ENCODE data around the gene PRKCA. TPM values are rescaled to one million over a fixed set of nuclear protein-coding genes. Genes with fewer than 3 reads are reported as not detected.

The PRKCA gene
- total RNA-seq, 4 donors from 2014 or later: 3.9 to 12.1 (median 7.0) TPM

DNA sequence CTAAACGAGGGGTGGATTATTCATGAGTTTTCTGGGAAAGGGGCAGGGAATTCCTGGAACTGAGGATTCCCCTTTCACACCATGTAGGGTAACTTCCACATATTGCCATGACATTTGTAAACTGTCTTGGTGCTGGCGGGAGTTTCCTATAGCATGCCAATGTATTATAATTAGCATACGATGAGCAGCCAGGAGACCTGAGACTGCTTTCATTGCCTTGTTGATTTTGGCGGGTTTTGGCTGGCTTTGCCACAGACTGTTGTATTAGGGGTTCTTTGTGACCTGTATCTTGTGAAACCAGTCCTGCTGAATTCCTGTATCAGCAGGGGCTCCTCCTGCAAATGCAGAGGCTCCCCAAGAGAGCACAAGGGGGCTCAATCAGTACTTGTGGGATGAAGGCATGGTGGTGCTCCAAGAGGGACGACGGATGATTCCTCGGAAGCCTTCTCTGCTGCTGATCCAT lies 428.1 kb downstream of the PRKCA start:
- TF ChIP-seq, protein P1, sequence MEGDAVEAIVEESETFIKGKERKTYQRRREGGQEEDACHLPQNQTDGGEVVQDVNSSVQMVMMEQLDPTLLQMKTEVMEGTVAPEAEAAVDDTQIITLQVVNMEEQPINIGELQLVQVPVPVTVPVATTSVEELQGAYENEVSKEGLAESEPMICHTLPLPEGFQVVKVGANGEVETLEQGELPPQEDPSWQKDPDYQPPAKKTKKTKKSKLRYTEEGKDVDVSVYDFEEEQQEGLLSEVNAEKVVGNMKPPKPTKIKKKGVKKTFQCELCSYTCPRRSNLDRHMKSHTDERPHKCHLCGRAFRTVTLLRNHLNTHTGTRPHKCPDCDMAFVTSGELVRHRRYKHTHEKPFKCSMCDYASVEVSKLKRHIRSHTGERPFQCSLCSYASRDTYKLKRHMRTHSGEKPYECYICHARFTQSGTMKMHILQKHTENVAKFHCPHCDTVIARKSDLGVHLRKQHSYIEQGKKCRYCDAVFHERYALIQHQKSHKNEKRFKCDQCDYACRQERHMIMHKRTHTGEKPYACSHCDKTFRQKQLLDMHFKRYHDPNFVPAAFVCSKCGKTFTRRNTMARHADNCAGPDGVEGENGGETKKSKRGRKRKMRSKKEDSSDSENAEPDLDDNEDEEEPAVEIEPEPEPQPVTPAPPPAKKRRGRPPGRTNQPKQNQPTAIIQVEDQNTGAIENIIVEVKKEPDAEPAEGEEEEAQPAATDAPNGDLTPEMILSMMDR (IDR thresholded peaks at IDR 0.05; ENCODE audit: low read depth): no peak

DNA sequence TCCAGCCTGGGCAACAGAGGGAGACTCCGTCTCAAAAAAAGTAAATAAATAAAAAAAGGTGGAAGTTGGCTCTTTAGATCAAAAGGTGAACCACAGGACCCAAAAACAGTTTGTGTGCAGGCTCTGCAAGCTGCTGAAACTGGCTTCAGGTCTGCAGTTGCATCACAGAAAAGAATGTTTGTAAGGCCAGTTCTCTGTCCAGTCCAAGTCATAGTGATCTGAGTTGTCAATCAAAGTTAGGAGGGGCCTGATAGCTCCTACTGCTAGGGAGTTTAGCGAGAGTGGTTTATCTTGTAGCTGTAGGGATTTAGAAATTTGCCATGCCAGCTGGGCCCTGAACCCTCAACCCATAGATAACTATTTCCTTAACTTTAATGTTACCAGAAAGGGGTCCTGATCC lies 431.3 kb downstream of the PRKCA start:
- TF ChIP-seq, protein P1 (IDR thresholded peaks at IDR 0.05; ENCODE audit: low read depth): no peak

DNA sequence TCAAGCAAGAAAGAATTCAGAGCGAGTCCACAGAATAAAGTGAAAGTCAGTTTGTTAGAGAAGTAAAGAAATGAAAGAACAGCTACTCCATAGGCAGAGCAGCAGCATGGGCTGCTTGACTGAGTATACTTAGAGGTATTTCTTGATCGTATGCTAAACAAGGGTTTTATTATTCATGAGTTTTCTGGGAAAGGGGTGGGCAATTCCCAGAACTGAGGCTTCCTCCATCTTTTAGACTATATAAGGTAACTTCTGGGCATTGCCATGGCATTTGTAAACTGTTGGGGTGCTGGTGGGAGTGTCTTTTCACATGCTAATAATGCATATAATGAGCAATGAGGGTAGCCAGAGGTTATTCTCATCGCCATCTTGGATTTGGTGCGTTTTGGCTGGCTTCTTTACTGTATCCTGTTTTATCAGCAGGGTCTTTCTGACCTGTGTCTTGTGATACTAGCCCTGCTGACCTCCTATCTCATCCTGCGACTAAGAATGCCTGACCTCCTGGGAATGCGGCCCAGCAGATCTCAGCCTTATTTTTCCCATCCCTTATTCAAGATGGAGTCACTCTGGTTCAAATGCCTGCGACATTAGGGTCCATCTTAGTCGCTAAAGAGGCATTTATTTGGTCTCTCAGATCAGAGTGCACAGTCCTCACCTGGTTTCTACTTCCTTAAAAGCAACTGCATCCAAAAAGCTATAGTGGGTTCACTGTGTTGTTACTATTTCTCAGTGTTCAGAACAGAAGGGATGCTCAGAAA lies 432.0 kb downstream of the PRKCA start:
- TF ChIP-seq, protein P1 (IDR thresholded peaks at IDR 0.05; ENCODE audit: low read depth): no peak

DNA sequence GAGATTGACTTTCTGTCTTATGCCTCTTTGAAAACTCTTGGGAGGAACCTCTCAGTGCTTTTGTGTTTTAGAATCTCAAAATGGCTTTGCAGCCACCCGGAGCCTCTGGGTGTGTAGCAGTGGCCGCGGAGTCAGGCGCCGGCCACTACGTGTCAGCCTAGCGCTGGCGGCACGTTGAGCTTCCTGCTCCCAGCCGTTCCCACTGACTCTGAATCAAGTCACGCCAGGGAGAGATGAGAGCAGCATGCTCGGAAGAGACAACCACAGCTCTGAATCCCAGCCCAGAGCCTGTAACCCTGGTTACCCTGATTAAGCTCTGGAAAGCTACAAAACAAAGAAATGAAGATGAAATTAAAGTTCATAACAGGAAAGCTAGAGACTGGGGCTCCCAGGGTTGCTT lies 435.1 kb downstream of the PRKCA start:
- TF ChIP-seq, protein P1 (IDR thresholded peaks at IDR 0.05; ENCODE audit: low read depth): no peak

DNA sequence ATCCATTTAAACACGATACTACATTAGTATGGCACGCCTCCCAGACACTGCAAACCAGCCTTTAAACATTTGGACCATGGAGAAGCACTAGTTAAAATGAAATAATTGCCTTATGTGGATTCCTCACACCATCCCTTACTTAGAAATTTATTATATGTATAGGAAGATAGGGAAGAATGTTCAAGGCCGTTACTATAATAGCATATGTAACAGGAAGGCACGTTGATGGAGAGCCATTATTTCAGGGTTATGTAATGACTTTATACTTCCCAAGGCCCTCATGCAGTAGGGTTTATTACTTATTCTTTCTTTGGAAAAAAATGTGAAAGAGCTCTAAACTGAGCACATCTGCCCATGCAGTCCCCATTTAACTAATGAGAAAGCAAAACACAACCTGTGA lies 435.9 kb downstream of the PRKCA start:
- TF ChIP-seq, protein P1 (IDR thresholded peaks at IDR 0.05; ENCODE audit: low read depth): no peak

DNA sequence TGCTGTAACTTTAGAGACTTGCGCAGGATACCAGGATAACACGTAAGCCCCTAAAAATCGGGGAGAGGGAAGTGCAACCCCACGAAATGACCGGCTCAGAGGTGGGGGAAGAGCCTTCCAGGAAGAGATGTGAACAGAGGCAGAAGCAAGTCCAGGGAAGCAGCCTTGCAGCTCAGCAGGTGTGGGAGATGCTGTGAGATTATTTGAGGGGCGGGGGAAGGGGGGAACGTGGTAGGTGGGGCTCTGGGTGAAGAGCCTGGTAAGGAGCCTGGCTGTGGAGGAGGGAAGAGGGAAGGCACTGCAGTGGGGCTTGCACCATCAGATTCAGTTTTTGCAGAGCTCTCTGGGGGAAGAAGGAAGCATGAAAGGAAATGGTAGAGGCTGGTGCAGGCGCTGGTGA lies 437.1 kb downstream of the PRKCA start:
- TF ChIP-seq, protein P1 (IDR thresholded peaks at IDR 0.05; ENCODE audit: low read depth): no peak

DNA sequence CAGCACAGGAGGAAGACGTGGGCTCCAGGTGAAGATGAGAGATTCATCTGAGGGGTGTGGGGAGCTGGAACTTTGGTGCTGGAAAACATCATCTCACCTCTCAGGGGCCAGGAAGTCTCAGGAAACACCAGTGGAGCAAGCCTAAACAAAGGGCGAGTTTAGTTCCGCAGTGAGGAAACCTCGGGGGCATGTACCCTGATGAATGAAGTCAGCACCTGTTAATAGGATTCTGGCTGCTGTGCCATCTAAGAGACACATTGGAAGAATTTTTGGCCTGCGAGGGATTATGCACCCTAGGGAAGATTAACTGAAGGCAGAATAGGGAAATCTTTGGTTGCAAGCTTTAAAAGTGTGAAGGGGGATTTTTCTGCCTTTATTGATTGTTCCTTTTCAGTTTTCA lies 437.8 kb downstream of the PRKCA start:
- TF ChIP-seq, protein P1 (IDR thresholded peaks at IDR 0.05; ENCODE audit: low read depth): no peak
